AG08395 (cell line): ENCODE measurements around the gene LRP1B.

Source experiments
- DNase-seq: peaks from one replicate; pipeline ENCODE4 v3.0.0; 2012; ENCODE audit warnings: mixed read lengths, low spot score

The LRP1B gene

GRCh38 chr2:141957827-141958450 lies 172.9 kb downstream of the LRP1B start:
- no peak for DNase-seq

GRCh38 chr2:141957321-141957720 lies 173.5 kb downstream of the LRP1B start:
- DNase-seq = no peak

DNA sequence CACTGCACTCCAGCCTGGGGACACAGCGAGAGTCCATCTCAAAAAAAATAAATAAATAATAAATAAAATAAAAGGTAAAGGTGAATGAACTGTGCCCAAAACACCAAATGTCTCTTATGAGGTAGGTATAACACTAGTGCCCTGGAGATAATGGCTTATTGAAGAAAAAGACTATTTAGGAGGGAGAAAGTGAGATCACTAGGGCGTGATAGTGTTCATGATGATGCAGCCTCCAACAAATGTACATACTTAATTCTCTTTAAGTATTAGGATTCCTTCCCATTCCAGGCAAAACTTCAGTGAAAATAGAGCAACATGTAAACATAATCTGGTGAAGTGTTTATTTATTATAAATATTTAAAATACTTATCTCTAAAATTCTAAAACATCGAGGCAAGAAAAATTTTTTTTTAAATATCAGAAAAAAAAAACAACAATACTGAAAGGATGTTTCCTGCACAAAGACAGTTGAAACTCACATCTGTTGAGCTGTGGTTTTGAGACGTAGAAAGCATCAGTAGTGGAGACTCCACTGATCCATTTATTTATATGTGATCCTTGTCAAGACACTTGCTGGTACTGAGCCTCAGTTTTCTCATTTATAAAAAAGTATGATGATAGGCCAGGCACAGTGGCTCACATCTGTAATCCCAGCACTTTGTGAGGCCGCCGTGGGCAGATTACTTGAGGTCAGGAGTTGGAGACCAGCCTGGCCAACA lies 183.3 kb downstream of the LRP1B start:
- no peak for DNase-seq

DNA sequence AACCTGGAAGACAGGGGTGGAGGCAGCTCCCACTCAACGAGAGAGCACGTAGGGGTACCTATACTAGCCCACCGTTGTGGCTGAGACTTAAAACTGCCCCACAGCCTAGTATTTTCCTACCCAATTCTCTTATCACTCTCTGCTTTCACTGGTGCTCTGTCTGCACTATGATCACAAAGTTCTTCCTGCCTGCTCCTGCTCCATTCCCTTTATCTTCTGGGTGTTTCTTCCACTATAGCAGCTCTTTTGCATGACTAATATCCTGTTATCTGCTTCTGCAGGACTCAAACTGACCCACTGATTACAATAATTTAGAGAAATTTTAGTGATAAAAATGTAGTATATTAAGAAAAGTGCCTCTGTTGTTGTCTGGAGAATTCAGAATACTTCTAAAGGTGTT lies 184.8 kb downstream of the LRP1B start:
- no peak for DNase-seq

DNA sequence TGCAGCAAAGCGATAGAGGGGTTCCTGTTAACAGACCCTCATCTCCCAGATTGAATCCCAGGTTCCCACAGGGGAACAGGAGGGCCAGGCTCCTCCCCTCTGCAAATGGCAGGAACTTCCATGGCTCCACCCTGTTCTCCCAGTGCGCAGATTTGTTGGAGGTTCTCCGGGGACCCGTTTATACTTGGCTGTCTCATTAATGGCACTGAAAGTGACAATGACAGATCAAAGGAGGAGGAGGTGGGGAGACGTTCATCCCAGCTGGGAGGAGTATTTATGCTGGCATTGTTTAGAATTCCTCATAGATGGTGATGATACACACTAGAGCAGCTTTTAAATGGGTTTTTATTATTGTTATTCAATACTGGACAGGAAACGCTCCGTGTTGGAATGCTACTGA lies 186.9 kb downstream of the LRP1B start:
- no peak for DNase-seq

- DNase-seq = no peak
These were observed 188.6 kb downstream of the LRP1B start for GRCh38 chr2:141942006-141942789.

- DNase-seq = no peak
These were observed 189.6 kb downstream of the LRP1B start for GRCh38 chr2:141941210-141941714.

GRCh38 chr2:141940709-141941108 lies 190.1 kb downstream of the LRP1B start:
- no peak for DNase-seq

- DNase-seq = no peak
These were observed 197.6 kb downstream of the LRP1B start for GRCh38 chr2:141933226-141933625.

DNA sequence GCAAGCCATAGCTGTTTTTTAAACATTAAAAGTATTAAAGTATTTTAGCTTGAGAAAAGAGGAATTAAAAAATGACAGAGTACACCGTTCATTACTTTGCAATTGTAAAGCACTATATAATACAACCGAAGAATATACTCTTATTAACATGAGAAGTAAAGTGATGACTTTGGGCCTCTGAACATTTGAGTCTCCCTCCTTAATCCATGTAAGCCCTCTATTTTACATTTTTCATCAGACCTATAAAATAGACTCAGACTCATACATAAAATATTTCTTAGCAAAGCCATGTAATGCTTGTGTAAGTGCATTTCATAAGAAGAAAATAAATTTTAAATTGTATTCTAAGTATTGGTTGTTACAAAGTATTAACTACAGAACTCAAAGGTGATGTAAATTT lies 198.6 kb downstream of the LRP1B start:
- DNase-seq = no peak

- DNase-seq = no peak
These were observed 199.0 kb downstream of the LRP1B start for GRCh38 chr2:141931797-141932196.

DNA sequence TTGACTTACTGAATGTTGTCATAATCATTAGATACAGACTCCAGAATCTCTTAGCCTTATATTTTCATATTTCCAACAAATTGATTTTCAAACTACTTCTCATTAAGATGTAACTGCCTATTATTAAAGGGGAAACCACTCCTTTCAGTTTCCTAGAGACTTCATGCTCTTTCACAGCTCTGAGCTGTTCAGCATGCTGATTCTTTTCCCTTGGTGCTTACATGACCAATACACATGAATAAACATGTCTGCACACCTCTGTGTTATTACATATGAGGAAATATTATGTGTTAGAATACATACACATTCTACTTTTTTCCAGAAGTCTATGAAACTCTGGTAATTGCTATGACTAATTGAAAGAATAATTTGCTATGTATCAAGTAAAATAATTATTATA lies 200.0 kb downstream of the LRP1B start:
- no peak for DNase-seq

GRCh38 chr2:141929331-141930252 lies 201.2 kb downstream of the LRP1B start:
- peak; percentile 20 for DNase-seq

DNA sequence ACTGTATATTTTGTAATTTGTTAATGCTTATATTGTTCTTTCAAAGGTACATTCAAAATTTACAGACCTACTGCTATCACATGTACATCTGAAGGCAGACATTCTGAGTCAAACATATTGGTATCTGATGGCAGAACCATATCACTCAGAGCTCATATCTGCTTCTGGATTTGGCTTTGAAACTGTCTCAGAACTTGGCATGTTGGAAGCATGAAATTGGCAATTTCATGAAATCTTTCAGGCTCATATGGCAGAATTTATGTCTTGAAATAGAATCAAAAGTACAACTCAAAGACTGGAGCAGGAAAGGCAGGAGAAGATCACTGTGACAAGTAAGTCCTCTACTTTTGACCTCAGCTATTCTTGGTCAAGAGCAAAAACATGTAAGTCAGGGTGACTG lies 202.3 kb downstream of the LRP1B start:
- DNase-seq = no peak

GRCh38 chr2:141927536-141927935 lies 203.3 kb downstream of the LRP1B start:
- no peak for DNase-seq

- no peak for DNase-seq
These were observed 205.3 kb downstream of the LRP1B start for GRCh38 chr2:141925511-141925910.

- DNase-seq = peak; percentile 6
These were observed 207.2 kb downstream of the LRP1B start for GRCh38 chr2:141923657-141924056.

DNA sequence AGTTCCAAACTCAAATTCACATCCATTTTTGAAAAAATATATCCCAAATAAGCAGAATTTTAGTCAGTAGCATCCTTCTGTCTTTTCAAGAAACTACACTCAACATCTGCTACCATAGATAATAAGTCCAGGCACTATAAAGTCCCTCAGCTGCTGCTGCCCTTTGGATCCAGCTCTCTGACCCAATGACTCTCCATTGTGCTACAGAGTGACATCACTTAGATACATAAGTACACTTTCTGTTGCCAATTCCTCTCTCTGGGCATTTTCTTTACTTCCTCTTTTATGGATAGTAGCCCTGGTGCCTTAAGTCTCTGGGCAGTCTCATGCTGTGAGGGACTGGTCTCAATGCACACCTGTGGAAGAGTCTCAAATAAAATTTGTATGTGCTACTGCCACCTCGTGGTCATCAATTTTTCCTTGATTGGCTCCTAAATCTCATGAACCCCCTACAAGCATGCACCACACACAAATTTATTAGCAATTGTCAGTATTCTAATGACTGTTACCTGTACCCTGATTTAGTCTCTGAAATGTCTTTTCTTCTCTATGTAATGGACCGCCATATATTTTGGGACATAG lies 219.2 kb downstream of the LRP1B start:
- no peak for DNase-seq

DNA sequence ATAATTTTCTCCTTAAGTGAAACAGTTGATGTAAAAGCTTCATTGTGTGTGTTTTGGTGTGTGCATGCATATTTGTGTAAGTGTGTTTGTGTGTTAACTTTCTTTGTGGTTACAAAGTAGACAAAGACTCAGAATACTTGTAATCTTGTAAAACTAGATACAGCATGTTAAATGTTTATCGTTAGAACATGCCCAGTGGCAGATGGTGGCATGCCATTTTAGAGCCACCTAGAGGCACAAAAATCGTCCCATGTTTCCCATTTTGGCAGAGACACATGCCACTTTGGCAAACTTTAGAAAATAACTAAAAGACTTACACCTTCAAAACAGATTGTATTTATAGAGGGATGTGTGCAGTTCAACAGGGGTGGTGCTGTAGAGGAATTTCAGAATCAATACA lies 224.1 kb downstream of the LRP1B start:
- no peak for DNase-seq

- no peak for DNase-seq
These were observed 230.0 kb downstream of the LRP1B start for GRCh38 chr2:141900826-141901225.

GRCh38 chr2:141899740-141900139 lies 231.1 kb downstream of the LRP1B start:
- DNase-seq = no peak
